IMR-90 (cell line): Measurements from ENCODE around the gene XYLB. TPM values are rescaled to one million over a fixed set of nuclear protein-coding genes. Genes with fewer than 3 reads are reported as not detected.

Experiments used
- ATAC-seq: fragments of 200-7000 bp; cut with Tn5 transposase; 2 replicates; pipeline ENCODE4 v1.9.1; 2020; ENCODE audit warnings: low read depth, mild to moderate bottlenecking, moderate library complexity
- BruUV-seq: library from RNA; stranded (reverse); fragments of 400-500 nt; replicated peaks from 2 replicates; lab custom pipeline; 2021; lab: Mats Ljungman, UMichigan
- CTCF ChIA-PET: fragments of 300-600 bp; formaldehyde crosslinking; extraction: SDS; loops from one replicate; lab custom pipeline; 2021; ENCODE audit warnings: antibody characterized with exemption; lab: Yijun Ruan, JAX
- POLR2A ChIA-PET: fragments of 300-600 bp; sonication (Branson Sonifier 250); formaldehyde crosslinking; loops from one replicate; lab custom pipeline; 2022; ENCODE audit warnings: antibody characterized with exemption; ENCODE audit not compliant: unreplicated experiment; lab: Charles Lee
- DNase-seq: peaks from one replicate; pipeline ENCODE4 v3.0.0; 2013
- H2AFZ ChIP-seq: replicated peaks from 2 replicates; pipeline ENCODE3; 2013; ENCODE audit warnings: low read length, mild to moderate bottlenecking; ENCODE audit not compliant: poor library complexity
- H2AK5ac ChIP-seq: 2 replicates; pipeline ENCODE4 v1.6.1; 2013; ENCODE audit warnings: low read depth, low read length, inconsistent platforms
- H2AK9ac ChIP-seq: replicated peaks from 2 replicates; pipeline ENCODE3; 2013; ENCODE audit warnings: mild to moderate bottlenecking, low read depth, low read length, moderate library complexity; ENCODE audit not compliant: poor library complexity
- H2BK120ac ChIP-seq: 2 replicates; pipeline ENCODE4 v1.6.1; 2013; ENCODE audit warnings: low read depth, low read length, inconsistent platforms
- H2BK15ac ChIP-seq: 3 replicates; pipeline ENCODE4 v1.6.1; 2013; ENCODE audit warnings: low read depth, low read length, inconsistent platforms
- H2BK20ac ChIP-seq: 2 replicates; pipeline ENCODE4 v1.6.1; 2013; ENCODE audit warnings: low read depth, mild to moderate bottlenecking, inconsistent platforms, low read length, moderate library complexity
- H2BK5ac ChIP-seq: 2 replicates; pipeline ENCODE4 v1.6.1; 2013; ENCODE audit warnings: mild to moderate bottlenecking, low read depth, low read length, inconsistent platforms; ENCODE audit not compliant: poor library complexity, severe bottlenecking
- H3K14ac ChIP-seq: replicated peaks from 2 replicates; pipeline ENCODE4 v1.6.1; 2013; ENCODE audit warnings: low read depth, low read length, inconsistent platforms
- H3K18ac ChIP-seq: 2 replicates; pipeline ENCODE4 v1.6.1; 2013; ENCODE audit warnings: low read depth, low read length, control low read depth
- H3K23ac ChIP-seq: 2 replicates; pipeline ENCODE4 v1.6.1; 2013; ENCODE audit warnings: low read depth, low read length, inconsistent platforms
- H3K27ac ChIP-seq: 2 replicates; pipeline ENCODE4 v1.5.1; 2013; ENCODE audit warnings: mild to moderate bottlenecking, control low read depth, low read length; ENCODE audit not compliant: insufficient read depth
- H3K27me3 ChIP-seq: 2 replicates; pipeline ENCODE4 v1.6.1; 2013; ENCODE audit warnings: low read length; ENCODE audit not compliant: control insufficient read depth, insufficient read depth
- H3K36me3 ChIP-seq: 2 replicates; pipeline ENCODE4 v1.6.1; 2013; ENCODE audit warnings: low read length, mixed read lengths; ENCODE audit not compliant: control insufficient read depth, insufficient read depth
- H3K4ac ChIP-seq: 2 replicates; pipeline ENCODE4 v1.6.1; 2013; ENCODE audit warnings: low read depth, low read length, inconsistent platforms
- H3K4me1 ChIP-seq: 2 replicates; pipeline ENCODE4 v1.6.1; 2013; ENCODE audit warnings: low read length, mixed read lengths; ENCODE audit not compliant: control insufficient read depth, insufficient read depth
- H3K4me2 ChIP-seq: 2 replicates; pipeline ENCODE4 v1.6.1; 2013; ENCODE audit warnings: low read depth, mild to moderate bottlenecking, control low read depth, low read length, moderate library complexity
- H3K4me3 ChIP-seq: 2 replicates; pipeline ENCODE4 v1.5.1; 2013; ENCODE audit warnings: low read depth, mild to moderate bottlenecking, control low read depth, low read length, moderate library complexity; ENCODE audit not compliant: insufficient read depth
- H3K56ac ChIP-seq: 2 replicates; pipeline ENCODE4 v1.6.1; 2013; ENCODE audit warnings: low read length, inconsistent platforms; ENCODE audit not compliant: insufficient read depth; ENCODE audit errors: extremely low read depth
- H3K79me1 ChIP-seq, 2 experiments: 2 replicates each; pipeline ENCODE4 v1.6.1; 2013; ENCODE audit warnings: low read length in 2 of 2, inconsistent platforms in 1 of 2, low read depth in 1 of 2
- H3K9ac ChIP-seq: 2 replicates; pipeline ENCODE4 v1.6.1; 2013; ENCODE audit warnings: low read depth, low read length, control low read depth
- H3K9me1 ChIP-seq: 2 replicates; pipeline ENCODE4 v1.6.1; 2013; ENCODE audit warnings: low read length, inconsistent platforms; ENCODE audit not compliant: insufficient read depth
- H3K9me3 ChIP-seq: 2 replicates; pipeline ENCODE4 v1.6.1; 2013; ENCODE audit warnings: low read length; ENCODE audit not compliant: control insufficient read depth, insufficient read depth
- H4K20me1 ChIP-seq: 2 replicates; pipeline ENCODE4 v1.6.1; 2013; ENCODE audit warnings: low read length, inconsistent platforms; ENCODE audit not compliant: insufficient read depth
- H4K5ac ChIP-seq: 2 replicates; pipeline ENCODE4 v1.6.1; 2013; ENCODE audit warnings: mild to moderate bottlenecking, low read depth, low read length, control low read depth
- H4K8ac ChIP-seq, 2 experiments: 2 replicates each; pipeline ENCODE4 v1.6.1; 2013; ENCODE audit warnings: low read depth in 2 of 2, low read length in 2 of 2, control low read depth in 1 of 2, inconsistent platforms in 1 of 2
- H4K91ac ChIP-seq: 2 replicates; pipeline ENCODE4 v1.6.1; 2013; ENCODE audit warnings: low read depth, low read length, inconsistent platforms; ENCODE audit not compliant: insufficient read depth
- POLR2A ChIP-seq: IDR thresholded peaks from 2 replicates; pipeline ENCODE4 v1.6.1; 2012; ENCODE audit warnings: mild to moderate bottlenecking, low read depth, low read length
- RFX5 ChIP-seq: IDR thresholded peaks from 2 replicates; pipeline ENCODE4 v1.8.0; 2012; ENCODE audit warnings: low read depth, mild to moderate bottlenecking, low read length, moderate library complexity
- WGBS, 2 experiments: methylation state at CpG; one replicate each; pipeline versions ENCODE4 v1.1.5 to v1.1.7; 2013; ENCODE audit warnings: missing lambda C conversion rate in 2 of 2; ENCODE audit not compliant: insufficient read length in 1 of 2; ENCODE audit errors: extremely low coverage in 2 of 2; 5-methylcytosine and 5-hydroxymethylcytosine counted together
- dilution Hi-C: fragments of 300-500 bp; cut with HindIII; formaldehyde crosslinking; loops from one replicate; pipeline ENCODE4 v1.14.3; 2018; ENCODE audit warnings: low sequenced_read_pairs; ENCODE audit not compliant: unreplicated experiment
- in situ Hi-C: fragments of 300-500 bp; cut with MboI; formaldehyde crosslinking; loops from 3 replicates; pipeline ENCODE4 v1.14.3; 2019; ENCODE audit warnings: low sequenced_read_pairs, inconsistent platforms, mixed read lengths
- intact Hi-C: fragments of 100-400 bp; cut with micrococcal nuclease; formaldehyde crosslinking; loops from 2 replicates; pipeline ENCODE4 v1.10.0; 2022
- polyA plus RNA-seq, 3 experiments: library from polyadenylated mRNA; depleted of rRNA; stranded (reverse); fragments of >200 nt; gene quantifications; 2 replicates each; pipeline ENCODE4 v1.2.3, GENCODE V29; 2012; ENCODE audit warnings: low replicate concordance in 1 of 3
- total RNA-seq: library from RNA; depleted of rRNA; stranded (reverse); fragments of >200 nt; gene quantifications from 2 replicates; pipeline ENCODE4 v1.2.3, GENCODE V29; 2012

XYLB gene
- total and polyA plus RNA-seq, 2 of the 4 experiments (the other 2 are of a cell fraction): 3.0 to 3.4 TPM

GRCh38 chr3:38371541-38372213, 25.1 kb downstream of the XYLB start:
- Histone ChIP-seq H2BK5ac (no peak overlapping the region), H2AK5ac (no peak overlapping the region), H2AK9ac (no peak overlapping the region), H3K23ac (no peak overlapping the region), H3K4me2 (no peak overlapping the region), H2BK120ac (no peak overlapping the region), H2AFZ (no peak overlapping the region), H3K9me1 (peaks cover 9% of the 10 kb centered on the region; the same call in 1 of the 2 replicates), H3K4ac (no peak overlapping the region), H3K9ac (no peak overlapping the region), H3K18ac (no peak overlapping the region), H3K27ac (no peak overlapping the region), H4K8ac (no peak overlapping the region), H3K14ac (no peak overlapping the region), H2BK20ac (no peak overlapping the region), H4K5ac (no peak overlapping the region), H3K79me1 (no peaks in the 10 kb centered on the region), H3K4me3 (no peak overlapping the region), H2BK15ac (no peak overlapping the region), H3K36me3 (peaks cover 5% of the 10 kb centered on the region), H4K91ac (no peak overlapping the region), H3K27me3 (no peaks in the 10 kb centered on the region), H3K9me3 (no peaks in the 10 kb centered on the region), H3K4me1 (no peaks in the 10 kb centered on the region), H4K20me1 (no peaks in the 10 kb centered on the region), H3K56ac (no peak overlapping the region)
- dilution Hi-C loops (loop anchor here (25.0 kb wide), 1 partner anchor 116 kb away; the partner anchor contains the start of gene EXOG), intact Hi-C loops (no loop called here), in situ Hi-C loops (no loop called here)
- no TSS peak for BruUV-seq
- DNase-seq (no peak), ATAC-seq (no peak)
- TF ChIP-seq POLR2A (no peak), RFX5 (no peak)
- ChIA-PET POLR2A (no interaction called here), CTCF (no interaction called here)
- 86% methylated on average over 2 of the region's 15 CpGs; no CpG with 5 or more reads in 1 of the 2 experiments for WGBS, 2 experiments
